CD4-positive, alpha-beta memory T cell (primary cell): ENCODE results near the gene RNASE4. TPM values are rescaled to one million over a fixed set of nuclear protein-coding genes. Genes with fewer than 3 reads are reported as not detected.
"Not testable (repeated sequence)": the region's sequence is repeated elsewhere in the genome, so short reads cannot be mapped to it uniquely, and the experiment has no call there.

Experiments
- CTCF ChIA-PET: fragments of 350-600 bp; sonication (Branson Sonifier 250); formaldehyde crosslinking; loops from one replicate; lab custom pipeline; 2021; ENCODE audit warnings: inconsistent platforms; ENCODE audit not compliant: partially characterized antibody; lab: Charles Lee
- POLR2A ChIA-PET: fragments of 350-600 bp; sonication (Branson Sonifier 250); formaldehyde crosslinking; loops from one replicate; lab custom pipeline; 2021; ENCODE audit not compliant: partially characterized antibody; lab: Charles Lee
- DNase-seq, 5 donors: peaks; one replicate each; pipeline versions ENCODE4 v3.0.0 to v3.0.0-alpha.2; 2020 to 2022; ENCODE audit warnings: mixed read lengths in 1 of 5
- H3K27ac ChIP-seq: one replicate; pipeline ENCODE4 v1.7.0; 2013; ENCODE audit warnings: low read depth, low read length
- H3K27me3 ChIP-seq: 2 replicates; pipeline ENCODE4 v1.7.0; 2013; ENCODE audit warnings: mild to moderate bottlenecking, low read length, moderate library complexity; ENCODE audit not compliant: insufficient read depth
- H3K36me3 ChIP-seq: 2 replicates; pipeline ENCODE4 v1.7.0; 2013; ENCODE audit warnings: mild to moderate bottlenecking, low read length, moderate library complexity; ENCODE audit not compliant: insufficient read depth
- H3K4me1 ChIP-seq: 2 replicates; pipeline ENCODE4 v1.7.0; 2013; ENCODE audit warnings: mild to moderate bottlenecking, low read length, moderate library complexity; ENCODE audit not compliant: insufficient read depth
- H3K4me3 ChIP-seq, 2 donors: one replicate each; pipeline ENCODE4 v1.7.0; 2013; ENCODE audit warnings: low read length in 2 of 2, mild to moderate bottlenecking in 1 of 2
- H3K9me3 ChIP-seq, 2 donors: one replicate each; pipeline ENCODE4 v1.7.0; 2013; ENCODE audit warnings: low read length in 2 of 2, control low read depth in 1 of 2; ENCODE audit not compliant: control insufficient read depth in 1 of 2
- H3K27ac Mint-ChIP-seq, 7 donors: one replicate each; pipeline ENCODE4 v1.8.0; 2020 to 2021; ENCODE audit warnings: mixed read lengths in 7 of 7, mild to moderate bottlenecking in 6 of 7, inconsistent platforms in 3 of 7, moderate library complexity in 3 of 7
- H3K27me3 Mint-ChIP-seq, 2 donors: one replicate each; pipeline ENCODE4 v1.8.0; 2020 to 2021; ENCODE audit warnings: mixed read lengths in 2 of 2
- H3K36me3 Mint-ChIP-seq, 2 donors: one replicate each; pipeline ENCODE4 v1.8.0; 2020 to 2021; ENCODE audit warnings: mixed read lengths in 2 of 2, inconsistent platforms in 1 of 2, mild to moderate bottlenecking in 1 of 2
- H3K4me1 Mint-ChIP-seq, 4 donors: one replicate each; pipeline ENCODE4 v1.8.0; 2020 to 2021; ENCODE audit warnings: mixed read lengths in 4 of 4, mild to moderate bottlenecking in 1 of 4
- H3K4me3 Mint-ChIP-seq, 8 donors: one replicate each; pipeline ENCODE4 v1.8.0; 2020 to 2021; ENCODE audit warnings: mixed read lengths in 8 of 8, mild to moderate bottlenecking in 7 of 8, moderate library complexity in 6 of 8, inconsistent platforms in 3 of 8
- H3K9me3 Mint-ChIP-seq, 8 donors: one replicate each; pipeline ENCODE4 v1.8.0; 2020 to 2021; ENCODE audit warnings: mixed read lengths in 8 of 8, mild to moderate bottlenecking in 5 of 8, inconsistent platforms in 3 of 8, moderate library complexity in 1 of 8
- intact Hi-C: fragments of 100-400 bp; cut with micrococcal nuclease; formaldehyde crosslinking; loops from one replicate; pipeline ENCODE4 v1.15.1; 2023
- polyA plus RNA-seq, 2 donors: library from polyadenylated mRNA; unstranded; fragments of 300-500 nt; fragmentation: Illumina TruSeq; gene quantifications; one replicate each; pipeline ENCODE4 v1.2.3, GENCODE V29; 2021
- total RNA-seq, 2 experiments: library from RNA; stranded (reverse); gene quantifications; one replicate each; pipeline ENCODE4 v1.2.3, GENCODE V29; 2021

The RNASE4 gene
- total RNA-seq, result 1 to 10 TPM; 2.1 to 2.6 TPM
- 1 to 10 TPM; 1.6 to 2.5 TPM for polyA plus RNA-seq

DNA sequence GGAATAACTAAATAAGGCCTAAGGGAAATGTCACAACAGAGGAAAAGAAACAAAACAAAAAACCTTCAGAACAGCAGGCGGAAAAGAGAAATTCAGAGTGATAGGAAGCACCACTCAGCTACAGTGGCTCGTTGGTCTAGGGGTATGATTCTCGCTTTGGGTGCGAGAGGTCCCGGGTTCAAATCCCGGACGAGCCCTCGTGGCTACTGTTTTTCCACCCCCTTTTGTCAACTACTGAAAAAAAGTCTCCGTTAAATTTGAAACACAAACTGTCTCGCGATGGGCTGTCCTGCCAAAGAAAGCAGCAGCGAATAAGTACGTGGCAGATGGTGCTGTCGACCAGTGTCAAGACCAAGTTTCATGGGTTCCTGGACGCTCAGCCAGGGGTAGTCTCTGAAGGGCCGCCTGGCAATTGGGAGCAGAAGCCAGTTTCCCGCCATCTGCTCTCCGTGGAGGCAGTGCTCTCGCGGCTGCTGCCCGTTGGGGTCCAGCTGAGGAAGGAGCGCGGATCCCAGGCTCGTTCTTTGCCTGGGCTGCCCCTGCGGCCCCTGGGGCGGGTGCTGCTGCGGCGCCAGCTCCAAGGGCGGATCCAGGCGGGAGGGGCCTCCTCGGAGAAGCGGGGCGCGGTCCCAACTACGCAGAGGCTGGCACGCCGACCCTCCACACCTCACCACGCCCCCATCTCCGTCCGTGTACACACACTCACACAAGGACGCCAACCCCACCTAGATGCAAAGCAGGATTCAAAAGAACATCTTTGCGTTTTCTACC, at the start of gene RNASE4:
RNASE4 (plus strand) TSS at position 670 of the 771 bp plus-strand sequence. CDS start 14,812 bp downstream, outside the sequence.
- Mint-ChIP-seq H3K36me3 (no peaks in the 10 kb centered on the region), H3K4me1 (peaks cover 9 to 23% (median 16%) of the 10 kb centered on the region in 4 donors), H3K27me3 (peaks cover 0 to 8% of the 10 kb centered on the region in 2 donors), H3K4me3 (peak within 1 kb of the TSS in 2 of 8 donors; percentile 37 to 47), H3K9me3 (peaks cover 0 to 6% (median 0%) of the 10 kb centered on the region in 8 donors), H3K27ac (peak within 1 kb of the TSS in 5 of 7 donors; percentile 21 to 92 (median 68))
- Histone ChIP-seq H3K4me3 (peak within 1 kb of the TSS; percentile 87 to 88), H3K36me3 (no peaks in the 10 kb centered on the region), H3K27me3 (no peaks in the 10 kb centered on the region), H3K9me3 (no peaks in the 10 kb centered on the region), H3K27ac (peak within 1 kb of the TSS; percentile 91), H3K4me1 (peaks cover 35% of the 10 kb centered on the region)
- CTCF ChIA-PET, result interaction anchor here (0.8 to 21.1 kb wide), 12 partner anchors 13 to 356 kb away, joined by 3 to 349 read pairs (median 6); partner anchors contain the start of genes CCNB1IP1 and PARP2
- POLR2A ChIA-PET, result interaction anchor here (0.9 to 6.8 kb wide), 27 partner anchors 7 to 753 kb away, joined by 3 to 85 read pairs (median 7); partner anchors contain the start of genes APEX1, CCNB1IP1, OSGEP and PARP2
- peak; percentile 84 to 88 (median 86) for DNase-seq
- intact Hi-C loops, result loop anchor here (1.0 to 5.0 kb wide), 9 partner anchors 51 to 698 kb away; partner anchors contain the start of genes APEX1, HNRNPC, PARP2 and PIP4P1

- no peak within 1 kb of the TSS for H3K27ac Mint-ChIP-seq
Measured at GRCh38 chr14:20641591-20641990, 42.8 kb upstream of the RNASE4 start, which contains the start of gene OR6S1. OR6S1 (minus strand) TSS chr14:20641691; CDS start chr14:20641691, 0 bp downstream.

DNA sequence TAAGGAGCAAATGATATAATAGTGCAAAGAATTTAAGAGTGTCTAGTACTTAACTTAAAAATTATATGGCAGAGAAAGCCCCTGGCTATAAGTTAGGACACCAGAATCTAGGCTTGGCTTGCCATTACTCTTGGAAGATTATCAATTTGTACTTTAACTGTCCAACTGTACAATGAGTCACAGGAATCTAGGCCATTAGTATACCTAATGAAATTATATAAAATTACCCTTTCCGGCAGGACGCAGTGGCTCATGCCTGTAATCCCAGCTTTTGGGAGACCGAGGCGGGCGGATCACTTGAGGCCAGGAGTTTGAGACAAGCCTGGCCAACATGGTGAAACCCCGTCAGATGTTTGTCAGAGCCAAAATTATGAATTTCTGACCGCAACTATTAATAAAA, 42.2 kb upstream of the RNASE4 start:
- no peaks in the 10 kb centered on the region for H3K9me3 ChIP-seq
- no peak overlapping the region for H3K4me3 ChIP-seq
- POLR2A ChIA-PET, result no interaction called here
- intact Hi-C loops, result no loop called here
- Mint-ChIP-seq H3K4me1 (no peaks in the 10 kb centered on the region), H3K27me3 (peaks cover 15 to 20% of the 10 kb centered on the region in 2 donors), H3K9me3 (peaks cover 0 to 1% (median 0%) of the 10 kb centered on the region in 8 donors), H3K27ac (no peak overlapping the region), H3K36me3 (no peaks in the 10 kb centered on the region), H3K4me3 (no peak overlapping the region)
- H3K36me3 ChIP-seq, result no peaks in the 10 kb centered on the region
- no peaks in the 10 kb centered on the region for H3K27me3 ChIP-seq
- CTCF ChIA-PET, result no interaction called here
- no peaks in the 10 kb centered on the region for H3K4me1 ChIP-seq
- no peak for DNase-seq
- no peak overlapping the region for H3K27ac ChIP-seq

More at GRCh38 chr14:20641591-20641990, 42.8 kb upstream of the RNASE4 start, which contains the start of gene OR6S1:
- H3K4me3 Mint-ChIP-seq, result no peak within 1 kb of the TSS
- Histone ChIP-seq H3K36me3 (no peaks in the 10 kb centered on the region), H3K9me3 (no peaks in the 10 kb centered on the region), H3K27ac (no peak within 1 kb of the TSS), H3K27me3 (no peaks in the 10 kb centered on the region), H3K4me3 (no peak within 1 kb of the TSS), H3K4me1 (no peaks in the 10 kb centered on the region)
- intact Hi-C loops, result no loop called here
- no peaks in the 10 kb centered on the region for H3K4me1 Mint-ChIP-seq
- H3K27me3 Mint-ChIP-seq, result peaks cover 15 to 20% of the 10 kb centered on the region in 2 donors
- H3K36me3 Mint-ChIP-seq, result no peaks in the 10 kb centered on the region
- no peak for DNase-seq
- ChIA-PET POLR2A (no interaction called here), CTCF (no interaction called here)
- peaks cover 0 to 1% (median 0%) of the 10 kb centered on the region in 8 donors for H3K9me3 Mint-ChIP-seq

DNA sequence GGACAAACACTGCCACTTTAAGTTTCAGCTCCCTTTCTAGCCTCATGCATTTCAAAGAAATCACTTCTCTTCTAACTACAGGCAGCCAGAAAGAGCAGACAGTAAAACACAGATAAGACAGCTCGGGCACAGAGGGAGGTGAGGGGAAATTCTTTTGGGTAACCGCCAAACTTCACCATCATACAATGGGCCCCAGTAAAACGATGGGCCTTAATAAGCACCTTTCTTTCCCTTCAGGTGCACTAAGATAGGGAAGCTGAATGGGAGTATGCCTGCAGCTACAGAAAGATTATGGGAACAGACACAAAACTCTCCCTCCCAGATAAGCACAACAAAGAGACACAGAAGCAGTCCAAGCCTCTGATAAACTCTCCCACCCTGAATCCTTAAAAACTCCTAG, 41.6 kb upstream of the RNASE4 start:
- CTCF ChIA-PET, result interaction anchor here (0.6 to 0.9 kb wide), 2 partner anchors 24 to 33 kb away, joined by 3 to 4 read pairs; no protein-coding TSS in a partner anchor
- intact Hi-C loops, H3K27me3 ChIP-seq, H3K4me3 ChIP-seq, H3K4me1 Mint-ChIP-seq, H3K27ac ChIP-seq, DNase-seq, H3K36me3 ChIP-seq, POLR2A ChIA-PET, H3K9me3 Mint-ChIP-seq, H3K4me3 Mint-ChIP-seq, H3K36me3 Mint-ChIP-seq, H3K9me3 ChIP-seq, H3K4me1 ChIP-seq, H3K27ac Mint-ChIP-seq: not testable (repeated sequence)
- H3K27me3 Mint-ChIP-seq, result peaks cover 15 to 20% of the 10 kb centered on the region in 2 donors

- Mint-ChIP-seq H3K4me3 (no peak overlapping the region), H3K27me3 (peaks cover 20% of the 10 kb centered on the region in 2 donors), H3K9me3 (peaks cover 0 to 1% (median 0%) of the 10 kb centered on the region in 8 donors), H3K36me3 (no peaks in the 10 kb centered on the region), H3K27ac (no peak overlapping the region), H3K4me1 (no peaks in the 10 kb centered on the region)
- Histone ChIP-seq H3K27me3 (no peaks in the 10 kb centered on the region), H3K4me1 (no peaks in the 10 kb centered on the region), H3K27ac (no peak overlapping the region), H3K36me3 (no peaks in the 10 kb centered on the region), H3K9me3 (no peaks in the 10 kb centered on the region), H3K4me3 (no peak overlapping the region)
- no peak for DNase-seq
- ChIA-PET POLR2A (no interaction called here), CTCF (no interaction called here)
- intact Hi-C loops, result no loop called here
Measured at GRCh38 chr14:20644520-20644919, 39.8 kb upstream of the RNASE4 start.

DNA sequence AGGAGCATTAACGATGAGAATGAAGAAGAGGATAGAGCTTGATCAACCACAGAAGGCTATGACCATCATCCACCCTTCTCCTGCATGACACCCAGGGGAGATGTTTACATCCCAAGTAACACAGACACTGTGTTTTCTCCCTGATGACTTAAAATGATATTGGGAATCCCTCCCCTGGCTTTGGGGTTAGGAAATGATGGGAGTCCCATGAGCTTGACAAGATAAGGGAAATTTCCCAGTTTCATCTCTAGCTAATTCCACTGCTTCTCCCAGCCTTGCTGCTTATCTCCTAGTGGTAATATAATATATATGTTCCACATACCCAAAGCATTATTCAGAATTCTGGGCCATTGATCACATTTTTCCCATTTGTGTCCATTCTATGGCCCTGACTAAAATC, 38.9 kb upstream of the RNASE4 start:
- Mint-ChIP-seq H3K27me3 (peaks cover 20% of the 10 kb centered on the region in 2 donors), H3K4me3 (no peak overlapping the region)

More for the DNA sequence above, 38.9 kb upstream of the RNASE4 start:
- ChIA-PET POLR2A (interaction anchor here (1.4 kb wide), 1 partner anchor 15 kb away, joined by 3 read pairs; no protein-coding TSS in a partner anchor), CTCF (interaction anchor here (0.9 kb wide), 1 partner anchor 54 kb away, joined by 3 read pairs; no protein-coding TSS in a partner anchor)
- Histone ChIP-seq H3K27ac (no peak overlapping the region), H3K27me3 (peaks cover 3% of the 10 kb centered on the region), H3K4me1 (no peaks in the 10 kb centered on the region), H3K36me3 (no peaks in the 10 kb centered on the region), H3K9me3 (no peaks in the 10 kb centered on the region), H3K4me3 (no peak overlapping the region)
- DNase-seq, result no peak
- H3K9me3 Mint-ChIP-seq, result peaks cover 0 to 1% (median 0%) of the 10 kb centered on the region in 8 donors
- no peak overlapping the region for H3K27ac Mint-ChIP-seq
- H3K36me3 Mint-ChIP-seq, result no peaks in the 10 kb centered on the region
- no peaks in the 10 kb centered on the region for H3K4me1 Mint-ChIP-seq
- intact Hi-C loops, result no loop called here
